DMS114 treated with DMSO at 0.1 percent for 48 hours (cell line): ENCODE results near the gene PKDREJ.

Experiments
- DNase-seq: peaks from one replicate; lab custom pipeline; 2025; ENCODE audit not compliant: unreplicated experiment; lab: John Stamatoyannopoulos, UW

Gene PKDREJ

DNA sequence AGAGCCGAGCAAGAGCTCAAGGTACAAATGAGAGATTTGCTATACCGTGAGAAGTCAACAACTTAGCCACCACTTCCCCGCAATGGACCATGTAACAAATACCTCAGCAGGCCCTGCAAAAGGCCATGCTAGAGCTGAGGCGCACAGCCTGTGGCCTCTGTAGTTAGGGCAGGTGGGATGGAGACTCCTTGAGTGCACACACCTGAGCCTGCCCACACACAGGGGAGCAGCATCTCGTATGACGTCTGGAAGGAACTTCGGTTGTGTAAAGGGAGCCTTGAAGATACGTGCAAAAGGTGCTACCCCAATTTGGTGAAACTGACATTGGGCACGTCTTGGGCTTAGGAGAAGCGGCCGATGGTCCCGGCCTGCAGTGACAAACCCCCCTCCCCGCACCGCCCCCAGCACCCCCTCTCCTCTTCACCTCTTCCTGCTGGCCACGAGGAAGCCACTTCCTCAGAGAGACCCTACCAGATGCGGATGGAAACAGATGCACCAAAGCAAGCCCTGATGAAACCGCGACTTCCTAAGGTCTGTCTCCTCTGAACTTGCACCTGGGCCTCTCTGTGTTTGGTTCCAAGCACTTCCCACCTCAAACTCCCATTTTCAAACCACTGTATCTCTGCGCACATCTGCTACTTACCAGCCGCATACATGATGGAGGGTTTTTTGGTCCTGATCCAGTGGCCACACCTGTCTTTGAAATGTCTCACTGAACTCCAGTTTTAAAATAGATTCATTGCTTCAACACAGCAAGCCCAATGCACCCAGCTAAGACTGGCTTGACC, 23.7 kb downstream of the PKDREJ start:
- DNase-seq: no peak

- no peak for DNase-seq
Observed at GRCh38 chr22:46238541-46238940, 24.6 kb downstream of the PKDREJ start.

DNA sequence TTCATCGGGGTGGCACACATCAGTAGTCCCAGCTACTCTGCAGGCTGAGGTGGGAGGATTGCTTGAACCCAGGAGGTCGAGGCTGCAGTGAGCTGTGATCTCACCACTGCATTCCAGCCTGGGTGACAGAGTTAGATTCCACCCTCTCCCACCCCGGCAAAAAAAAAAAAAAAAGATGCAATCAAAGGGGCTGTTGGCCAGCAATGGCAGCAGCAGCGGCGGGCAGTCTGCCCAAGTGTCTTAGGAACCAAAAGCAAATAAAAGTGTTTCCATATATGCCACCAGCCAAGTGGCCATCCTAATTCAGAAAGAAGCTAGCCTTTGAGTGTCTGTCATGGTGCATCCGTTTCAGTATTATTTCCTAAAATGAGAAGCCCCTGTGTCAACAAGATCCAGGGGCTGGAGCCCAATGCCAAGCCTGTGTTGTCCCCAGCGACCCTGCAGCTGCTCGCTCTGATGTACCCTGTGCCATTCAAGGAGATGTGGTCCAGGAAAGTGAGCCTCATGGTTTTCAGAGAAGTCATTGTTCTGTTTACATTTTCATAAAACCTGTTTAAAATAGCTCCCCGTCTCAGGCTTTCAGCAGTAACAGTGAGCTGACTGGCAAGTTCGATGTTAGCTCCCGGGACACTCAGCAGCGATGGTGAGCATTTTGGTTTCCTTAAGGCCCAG, 25.6 kb downstream of the PKDREJ start:
- no peak for DNase-seq

- DNase-seq: no peak
Observed at GRCh38 chr22:46234969-46235368, 28.2 kb downstream of the PKDREJ start.

GRCh38 chr22:46233231-46233630, 29.9 kb downstream of the PKDREJ start:
- DNase-seq: no peak

GRCh38 chr22:46230262-46230901, 32.8 kb downstream of the PKDREJ start:
- DNase-seq: no peak

- DNase-seq: no peak
Observed at GRCh38 chr22:46229701-46230100, 33.4 kb downstream of the PKDREJ start.

DNA sequence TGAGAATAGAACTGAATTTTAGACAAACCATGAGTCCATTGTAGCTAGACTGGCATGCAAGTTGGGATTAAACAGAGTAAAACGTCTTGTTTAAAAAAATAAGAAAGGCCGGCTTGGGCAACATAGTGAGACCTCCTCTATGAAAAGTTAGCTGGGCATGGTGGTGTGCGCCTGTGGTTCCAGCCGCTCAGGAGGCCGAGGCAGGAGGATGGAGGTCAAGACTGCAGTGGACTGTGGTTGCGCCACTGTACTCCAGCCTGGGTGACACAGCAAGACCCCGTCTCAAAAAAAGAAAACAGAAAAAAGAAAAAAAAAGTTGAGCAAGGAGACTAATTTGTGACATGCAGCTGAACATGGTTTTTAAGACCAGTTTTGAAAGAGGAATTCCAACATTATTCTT, 36.6 kb downstream of the PKDREJ start:
- DNase-seq: no peak

- DNase-seq: no peak
Observed at GRCh38 chr22:46225631-46226030, 37.5 kb downstream of the PKDREJ start.

DNA sequence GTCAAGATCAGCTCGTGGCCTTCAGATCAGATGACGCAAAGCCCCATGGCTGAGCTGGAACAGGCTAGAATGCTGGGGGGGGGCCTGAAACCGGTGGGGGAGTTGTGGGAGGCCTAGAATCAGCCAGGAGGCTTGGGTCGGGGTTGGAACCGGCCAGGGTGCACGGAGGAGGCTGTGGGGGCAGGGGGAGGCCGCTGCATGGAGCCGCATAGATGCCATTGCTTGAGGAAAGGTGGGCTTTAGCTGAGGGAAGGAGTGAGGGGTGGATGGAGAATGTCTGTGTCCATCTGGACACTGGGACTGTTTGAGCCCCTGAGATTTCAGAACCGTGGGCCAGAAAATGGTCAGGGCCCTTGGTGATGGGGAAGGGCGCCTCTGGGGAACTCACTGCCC, 38.2 kb downstream of the PKDREJ start:
- no peak for DNase-seq

- no peak for DNase-seq
Observed at GRCh38 chr22:46224044-46224897, 38.9 kb downstream of the PKDREJ start.

DNA sequence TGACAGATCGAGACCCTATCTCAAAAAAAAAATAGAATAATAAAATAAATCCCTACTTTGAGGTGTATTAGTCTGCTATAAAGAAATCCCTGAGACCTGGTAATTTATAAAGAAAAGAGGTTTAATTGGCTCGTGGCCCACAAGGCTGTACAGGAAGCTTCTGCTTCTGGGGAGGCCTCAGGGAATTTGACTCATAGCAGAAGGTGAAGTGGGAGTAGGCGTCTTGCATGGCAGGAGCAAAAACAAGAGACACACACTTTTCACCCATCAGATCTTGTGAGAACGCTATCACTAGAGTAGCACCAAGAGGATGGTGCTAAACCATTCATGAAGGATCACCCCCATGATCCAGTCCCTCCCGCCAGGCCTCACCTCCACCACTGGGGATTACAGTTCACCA, 42.2 kb downstream of the PKDREJ start:
- DNase-seq: no peak

GRCh38 chr22:46219636-46220035, 43.5 kb downstream of the PKDREJ start:
- no peak for DNase-seq

- DNase-seq: no peak
Observed at GRCh38 chr22:46214616-46215015, 48.5 kb downstream of the PKDREJ start.

DNA sequence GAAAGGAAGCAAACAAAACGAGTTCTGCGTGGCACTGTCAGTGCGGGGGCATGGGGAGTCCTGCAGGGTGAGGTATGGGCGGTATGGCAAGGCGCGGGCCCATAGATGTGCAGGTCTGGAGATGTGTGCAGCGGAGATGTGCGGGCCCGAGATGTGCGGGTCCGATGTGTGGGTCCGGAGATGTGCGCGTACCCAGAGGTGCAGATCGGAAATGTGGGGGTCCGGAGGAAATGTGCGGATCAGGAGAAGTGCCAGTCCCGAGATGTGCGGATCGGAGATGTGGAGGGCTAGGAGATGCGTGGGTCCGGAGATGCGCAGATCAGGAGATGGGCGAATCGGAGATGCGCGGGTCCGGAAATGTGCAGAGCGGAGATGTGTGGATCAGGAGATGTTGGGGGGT, 49.0 kb downstream of the PKDREJ start:
- no peak for DNase-seq

DNA sequence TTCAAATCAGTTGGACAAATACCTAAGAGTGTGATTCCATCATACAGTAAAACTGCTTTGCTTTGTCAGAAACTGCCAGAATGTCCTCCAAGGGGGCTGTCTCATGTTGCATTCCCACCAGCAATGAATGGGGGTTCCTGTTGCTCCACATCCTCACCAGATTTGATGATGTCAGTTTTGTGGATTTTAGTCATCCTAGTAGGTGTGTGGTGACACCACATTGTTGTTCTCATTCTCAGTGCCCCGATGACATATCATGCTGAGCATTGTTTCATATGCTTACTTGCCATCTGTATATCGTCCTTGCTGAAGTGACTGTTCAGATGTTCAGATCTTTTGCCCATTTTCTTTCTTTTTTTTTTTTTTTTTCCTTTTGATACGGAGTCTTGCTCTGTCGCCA, 50.1 kb downstream of the PKDREJ start:
- no peak for DNase-seq

DNA sequence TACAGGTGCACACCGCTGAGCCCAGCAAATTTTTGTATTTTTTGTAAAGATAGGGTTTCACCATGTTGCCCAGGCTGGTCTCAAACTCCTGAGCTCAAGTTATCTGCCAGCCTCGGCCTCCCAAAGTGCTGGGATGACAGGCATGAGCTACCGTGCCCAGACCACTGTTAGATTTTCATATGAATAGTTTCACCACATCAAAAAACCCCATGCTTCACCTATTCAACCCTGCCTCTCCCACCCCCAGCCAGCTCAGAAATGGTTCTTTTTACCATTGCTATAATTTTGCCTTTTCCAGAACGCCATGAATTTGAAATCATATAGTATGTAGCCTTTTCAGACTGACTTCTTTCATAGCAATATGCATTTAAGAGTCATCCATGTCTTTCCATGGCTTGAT, 50.9 kb downstream of the PKDREJ start:
- DNase-seq: no peak

GRCh38 chr22:46209262-46209661, 53.9 kb downstream of the PKDREJ start:
- no peak for DNase-seq
